Left forelimb (tissue), 1 donor: ENCODE measurements around the gene EDEM1.

Experiments
- DNase-seq: peaks from one replicate; pipeline ENCODE4 v3.0.0-alpha.2; 2018; ENCODE audit warnings: low spot score

Gene EDEM1

GRCh38 chr3:5198986-5199731, 11.7 kb downstream of the EDEM1 start:
- DNase-seq = no peak

- no peak for DNase-seq
These were observed 14.0 kb downstream of the EDEM1 start for GRCh38 chr3:5201536-5201935.

DNA sequence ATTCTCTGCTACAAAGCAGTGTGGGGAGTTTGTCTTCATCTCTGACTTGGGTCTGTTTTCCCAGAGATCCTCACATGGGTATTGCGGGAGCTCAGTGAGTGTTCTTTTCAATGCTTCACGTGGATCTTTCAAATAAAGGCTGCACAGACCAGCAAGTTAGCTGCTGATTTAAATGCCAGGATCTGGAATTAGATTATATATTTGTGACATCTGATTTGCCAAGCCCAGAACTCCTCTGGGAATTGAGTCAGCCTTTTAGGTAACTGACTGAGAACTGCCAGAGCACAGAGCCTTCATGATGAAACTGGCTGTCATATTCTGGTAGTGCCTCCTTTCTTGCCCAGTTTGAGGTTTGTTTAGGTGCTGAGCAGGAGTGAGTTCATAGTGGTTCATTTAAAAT, 14.7 kb downstream of the EDEM1 start:
- no peak for DNase-seq

GRCh38 chr3:5205165-5205941, 17.8 kb downstream of the EDEM1 start:
- DNase-seq = no peak

- DNase-seq = no peak
These were observed 23.4 kb downstream of the EDEM1 start for GRCh38 chr3:5210926-5211325.

DNA sequence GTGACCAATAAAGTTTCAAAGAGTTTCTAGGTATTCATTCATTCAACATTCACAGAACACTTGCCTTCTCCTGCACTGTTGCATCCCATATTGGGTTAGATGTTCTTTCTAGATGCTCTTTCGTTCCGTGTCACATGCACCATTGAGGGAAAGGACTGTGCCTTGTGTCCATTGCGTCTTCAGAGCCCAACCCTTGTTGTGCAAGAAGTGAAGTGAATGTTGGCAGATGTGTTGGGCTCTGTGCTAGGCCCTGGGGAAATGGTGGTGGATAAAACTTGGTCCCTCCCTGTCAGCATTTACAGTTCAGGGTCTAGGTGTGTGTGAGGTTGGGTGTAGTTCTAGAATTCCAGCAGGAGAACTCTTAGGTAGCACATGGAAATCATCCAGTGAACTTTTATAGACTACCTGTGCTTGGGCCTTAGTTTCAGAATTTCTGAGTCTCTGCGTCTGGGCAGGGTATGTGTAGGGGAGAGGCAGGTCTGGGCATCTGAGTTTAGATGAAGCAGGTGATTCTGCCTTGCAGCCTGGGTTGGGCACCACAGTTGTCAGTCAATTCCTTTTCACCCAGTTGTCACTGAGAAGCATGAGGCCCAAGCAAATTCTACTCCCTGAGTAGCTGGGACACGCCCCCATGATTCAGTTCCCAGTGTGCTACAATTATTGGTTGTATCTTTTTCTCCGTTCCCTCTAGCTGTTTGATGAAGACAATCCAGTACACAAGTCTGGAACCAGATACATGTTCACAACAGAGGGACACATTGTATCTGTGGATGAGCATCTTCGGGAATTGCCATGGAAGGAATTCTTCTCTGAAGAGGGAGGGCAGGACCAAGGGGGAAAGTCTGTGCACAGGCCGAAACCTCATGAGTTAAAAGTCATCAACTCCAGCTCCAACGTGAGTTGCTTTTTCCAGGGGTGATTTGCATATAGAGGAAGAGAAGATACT, 25.4 kb downstream of the EDEM1 start:
- no peak for DNase-seq

DNA sequence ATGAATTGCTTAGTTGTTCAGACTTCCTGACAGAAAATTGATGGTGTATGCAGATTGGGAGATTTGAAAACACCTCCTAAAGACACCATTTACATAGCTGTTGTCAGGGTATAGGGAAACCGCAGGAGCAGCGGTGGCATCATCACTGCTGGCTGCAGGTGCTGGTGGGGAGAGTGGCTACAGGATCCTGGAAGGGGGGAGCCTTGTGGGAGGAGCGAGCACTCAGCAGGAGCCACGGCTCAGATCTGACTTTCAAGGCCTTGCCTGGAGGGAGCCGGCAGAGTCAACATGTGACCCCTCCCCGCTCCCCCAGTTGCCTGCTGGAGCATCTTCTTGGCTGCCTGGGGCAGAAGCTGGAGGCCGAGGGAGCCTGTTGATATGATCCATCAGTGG, 26.1 kb downstream of the EDEM1 start:
- DNase-seq = no peak

GRCh38 chr3:5214352-5214751, 26.8 kb downstream of the EDEM1 start:
- no peak for DNase-seq

DNA sequence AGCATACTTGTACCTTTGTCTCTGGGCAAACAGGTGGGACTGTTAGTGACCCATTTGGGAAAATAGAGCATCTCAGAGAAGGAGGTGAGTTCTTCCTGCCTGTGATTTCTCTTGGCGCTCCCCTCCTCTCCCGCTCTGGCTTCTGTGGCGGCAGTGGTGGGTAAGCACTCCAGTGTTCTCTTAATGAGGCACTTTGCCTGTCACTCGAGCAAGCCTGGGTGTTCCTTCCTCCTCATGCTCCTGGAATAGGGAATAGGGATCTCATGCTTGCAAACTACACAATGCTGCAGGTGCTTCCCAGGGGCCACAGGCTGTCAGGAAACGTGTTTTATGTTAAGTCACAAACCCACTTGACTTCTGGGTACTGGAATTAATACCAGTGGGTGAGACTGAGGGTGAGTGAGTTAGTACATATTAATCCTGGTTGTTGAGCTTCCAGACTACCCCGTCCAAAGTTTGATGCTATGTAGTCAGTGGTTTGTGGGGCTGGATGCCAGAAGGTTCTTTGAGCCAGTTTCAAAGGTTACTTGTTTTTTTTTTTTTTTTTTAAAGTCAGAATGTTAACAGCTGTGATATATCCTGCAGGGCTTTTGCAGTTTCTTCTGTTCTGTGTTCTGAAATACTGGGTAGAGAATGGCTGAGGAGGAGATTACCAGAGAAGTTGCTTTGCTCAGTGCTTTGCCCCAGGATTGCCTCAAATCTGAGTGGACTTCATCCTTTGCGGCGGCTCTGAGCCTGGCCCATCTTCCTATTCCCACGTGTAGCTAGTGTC, 30.5 kb downstream of the EDEM1 start:
- DNase-seq = no peak

DNA sequence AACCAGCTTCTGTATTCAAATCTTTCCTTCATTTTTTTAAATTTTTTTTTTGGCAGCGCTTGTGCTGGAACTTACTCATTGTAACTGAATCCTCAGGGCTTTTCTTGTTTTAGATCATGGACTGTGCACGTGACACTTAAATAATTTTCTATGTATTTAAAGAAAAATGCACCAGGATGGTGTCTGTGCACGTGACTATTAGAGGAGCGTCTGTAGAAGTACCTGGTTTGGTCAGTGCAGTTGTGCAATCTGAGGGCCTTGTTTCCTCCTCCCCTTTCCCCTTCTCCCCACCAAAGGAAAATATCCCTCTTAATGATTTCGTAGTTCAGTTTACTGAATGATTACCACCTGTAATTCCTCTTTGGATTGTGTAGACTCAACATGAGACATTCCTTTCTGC, 31.3 kb downstream of the EDEM1 start:
- no peak for DNase-seq

DNA sequence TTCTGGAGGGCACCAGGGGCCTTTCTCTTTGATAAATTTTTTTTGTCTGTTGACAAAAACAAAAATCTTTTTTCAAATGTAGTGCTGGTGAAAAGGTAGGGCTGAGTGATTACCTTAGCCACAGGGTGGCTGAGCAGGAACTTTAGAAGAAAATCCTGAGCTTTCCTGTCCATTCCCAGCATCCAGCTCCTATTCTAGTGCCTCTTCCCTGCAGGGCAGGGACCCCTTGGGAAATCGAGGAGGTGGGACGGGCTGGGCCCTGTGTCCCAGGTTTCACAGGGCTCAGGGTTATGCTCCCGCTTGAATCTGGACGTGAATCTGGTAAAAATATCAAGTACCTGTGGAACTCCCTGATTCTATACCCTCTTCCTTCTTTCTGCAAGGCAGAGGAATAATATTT, 31.7 kb downstream of the EDEM1 start:
- no peak for DNase-seq

- no peak for DNase-seq
These were observed 32.7 kb downstream of the EDEM1 start for GRCh38 chr3:5220193-5220592.

DNA sequence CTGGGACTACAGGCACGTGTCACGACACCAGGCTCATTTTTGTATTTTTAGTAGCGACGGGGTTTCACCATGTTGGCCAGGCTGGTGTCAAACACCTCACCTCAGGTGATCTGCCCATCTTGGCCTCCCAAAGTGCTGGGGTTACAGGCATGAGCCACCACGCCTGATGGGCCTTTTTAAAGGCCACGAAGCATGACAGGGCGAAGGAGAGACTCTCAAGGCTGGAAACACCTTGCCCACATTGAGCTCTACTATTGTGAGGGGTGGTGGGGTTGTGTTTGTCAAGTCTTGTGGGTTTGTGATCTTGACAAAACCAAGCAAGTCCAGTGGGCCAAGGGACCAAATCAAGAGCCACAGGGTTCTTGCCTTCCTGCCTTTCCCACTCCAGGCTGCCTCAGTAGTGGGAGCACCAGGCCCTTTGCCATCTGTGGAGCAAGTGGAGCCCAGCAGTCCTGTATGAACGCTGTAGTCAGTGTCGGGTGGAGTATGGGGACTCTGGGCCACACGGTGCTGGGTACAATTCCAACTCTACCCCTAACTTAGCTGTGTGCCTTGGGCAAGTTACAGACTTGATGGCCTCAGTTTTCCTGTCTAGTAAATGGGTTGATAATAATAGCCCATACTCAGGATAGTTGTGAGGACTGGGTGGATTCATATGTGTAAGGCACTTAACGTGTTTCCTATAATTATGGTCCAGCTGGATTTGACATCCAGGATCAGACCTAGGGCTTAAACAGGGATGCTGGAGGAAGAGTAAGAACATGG, 33.3 kb downstream of the EDEM1 start:
- DNase-seq = no peak

DNA sequence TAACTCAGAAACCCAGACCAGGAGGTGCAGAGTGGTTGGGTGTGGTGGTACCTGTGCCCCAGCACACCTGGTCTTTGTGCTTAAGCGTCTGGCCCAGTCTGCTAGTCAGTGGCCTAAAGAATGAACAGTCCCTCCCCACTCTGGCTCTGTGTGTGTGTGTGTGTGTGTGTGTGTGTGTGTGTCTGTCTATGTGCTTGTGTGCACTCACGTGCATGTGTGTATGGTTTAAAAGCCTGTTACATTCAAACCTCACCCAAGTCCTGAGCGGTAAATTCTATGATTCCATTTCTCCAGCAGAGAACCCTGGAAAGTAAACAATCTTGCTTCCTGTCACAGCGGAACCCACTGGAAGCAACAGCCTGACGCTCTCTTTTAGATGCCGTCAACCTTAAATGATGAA, 34.2 kb downstream of the EDEM1 start:
- no peak for DNase-seq

DNA sequence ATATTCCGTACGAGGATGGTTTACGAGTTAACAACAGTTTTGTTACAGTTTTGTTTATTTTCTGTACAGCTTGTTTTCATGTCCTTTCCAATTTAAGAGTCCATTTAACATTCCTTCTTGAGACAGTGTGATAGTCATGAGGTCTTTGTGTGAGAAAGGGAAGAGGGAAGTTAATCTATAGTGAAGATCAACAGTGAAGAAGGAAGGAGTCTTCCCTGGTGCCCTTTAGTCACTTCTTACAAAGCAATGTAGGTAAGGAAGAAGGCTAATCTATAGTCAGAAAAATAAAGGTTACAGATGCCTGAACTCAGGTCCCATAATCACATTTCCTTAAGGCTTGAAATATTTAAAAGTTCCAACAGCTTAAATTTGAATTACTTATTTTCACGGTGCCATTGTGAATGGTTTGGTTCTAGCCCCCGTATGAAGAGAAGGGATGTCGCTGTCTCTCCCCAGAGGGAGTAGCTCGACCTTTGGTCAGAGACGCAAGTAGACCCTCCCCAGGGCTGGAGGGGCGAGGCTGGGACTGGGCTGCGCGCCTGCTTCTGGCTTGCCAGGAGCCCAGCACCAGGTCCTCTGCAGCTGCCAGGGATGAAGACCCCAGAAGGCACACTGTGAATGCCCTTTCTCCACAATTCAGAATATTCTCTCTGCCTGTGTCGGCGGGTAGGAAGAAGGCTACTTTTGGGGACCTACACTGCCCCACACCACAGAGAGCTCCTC, 34.9 kb downstream of the EDEM1 start:
- DNase-seq = no peak

DNA sequence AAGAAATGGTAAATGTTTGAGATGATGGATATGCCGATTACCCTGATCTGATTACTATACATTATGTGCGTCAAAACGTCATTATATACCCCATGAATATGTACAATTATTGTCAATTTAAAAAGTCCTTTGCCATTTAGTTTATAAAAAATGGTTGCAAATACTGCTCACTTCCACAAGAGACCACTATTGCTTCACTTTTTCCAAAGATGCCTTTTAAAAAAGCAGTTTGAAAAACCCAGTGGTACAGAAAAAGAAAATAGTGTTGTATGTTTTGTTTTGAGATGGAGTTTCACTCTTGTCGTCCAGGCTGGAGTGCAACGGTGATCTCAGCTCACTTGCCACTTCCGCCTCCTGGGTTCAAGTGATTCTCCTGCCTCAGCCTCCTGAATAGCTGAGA, 39.3 kb downstream of the EDEM1 start:
- DNase-seq = no peak

- DNase-seq = no peak
These were observed 40.3 kb downstream of the EDEM1 start for GRCh38 chr3:5227812-5228211.

GRCh38 chr3:5229414-5229813, 41.9 kb downstream of the EDEM1 start:
- no peak for DNase-seq

GRCh38 chr3:5231074-5231473, 43.6 kb downstream of the EDEM1 start:
- DNase-seq = no peak

- DNase-seq = no peak
These were observed 44.0 kb downstream of the EDEM1 start for GRCh38 chr3:5231487-5231886.
